ENCODE measurements around the gene MAGI2.

Gene MAGI2

GRCh38 chr7:78684201-78684600, 769.3 kb downstream of the MAGI2 start:
- H3K27me3 ChIP-seq (ENCODE audit: insufficient read depth, poor library complexity, severe bottlenecking) = no peaks in the 10 kb centered on the region
- H3K4me1 ChIP-seq (ENCODE audit: insufficient read depth, poor library complexity, severe bottlenecking) = no peaks in the 10 kb centered on the region
- H3K27ac ChIP-seq (ENCODE audit: poor library complexity, severe bottlenecking) = no peak overlapping the region
- ATAC-seq (ENCODE audit: low read depth) (no peak), DNase-seq (ENCODE audit: low spot score) (no peak)
- TF ChIP-seq CTCF (IDR thresholded peaks at IDR 0.05; ENCODE audit: poor library complexity, severe bottlenecking) = no peak
- no peak overlapping the region for H3K4me3 ChIP-seq (ENCODE audit: severe bottlenecking)
- no peaks in the 10 kb centered on the region for H3K9me3 ChIP-seq (ENCODE audit: severe bottlenecking)
- no peaks in the 10 kb centered on the region for H3K36me3 ChIP-seq (ENCODE audit: low read depth)

GRCh38 chr7:78683566-78683965, 769.9 kb downstream of the MAGI2 start:
- no peak for DNase-seq (ENCODE audit: low spot score)
- no peak for ATAC-seq (ENCODE audit: low read depth)
- no peak for TF ChIP-seq CTCF (IDR thresholded peaks at IDR 0.05; ENCODE audit: poor library complexity, severe bottlenecking)
- no peak overlapping the region for H3K27ac ChIP-seq (ENCODE audit: poor library complexity, severe bottlenecking)
- no peaks in the 10 kb centered on the region for H3K4me1 ChIP-seq (ENCODE audit: insufficient read depth, poor library complexity, severe bottlenecking)
- no peaks in the 10 kb centered on the region for H3K27me3 ChIP-seq (ENCODE audit: insufficient read depth, poor library complexity, severe bottlenecking)
- no peak overlapping the region for H3K4me3 ChIP-seq (ENCODE audit: severe bottlenecking)
- H3K9me3 ChIP-seq (ENCODE audit: severe bottlenecking) = no peaks in the 10 kb centered on the region
- no peaks in the 10 kb centered on the region for H3K36me3 ChIP-seq (ENCODE audit: low read depth)

GRCh38 chr7:78679112-78679876, 774.2 kb downstream of the MAGI2 start:
- no peaks in the 10 kb centered on the region for H3K27me3 ChIP-seq (ENCODE audit: insufficient read depth, poor library complexity, severe bottlenecking)
- ATAC-seq (ENCODE audit: low read depth) (no peak), DNase-seq (ENCODE audit: low spot score) (no peak)
- no peak for TF ChIP-seq CTCF (IDR thresholded peaks at IDR 0.05; ENCODE audit: poor library complexity, severe bottlenecking)
- H3K4me3 ChIP-seq (ENCODE audit: severe bottlenecking) = no peak overlapping the region
- no peaks in the 10 kb centered on the region for H3K9me3 ChIP-seq (ENCODE audit: severe bottlenecking)
- no peak overlapping the region for H3K27ac ChIP-seq (ENCODE audit: poor library complexity, severe bottlenecking)
- H3K36me3 ChIP-seq (ENCODE audit: low read depth) = no peaks in the 10 kb centered on the region
- H3K4me1 ChIP-seq (ENCODE audit: insufficient read depth, poor library complexity, severe bottlenecking) = no peaks in the 10 kb centered on the region

GRCh38 chr7:78677391-78677790, 776.1 kb downstream of the MAGI2 start:
- Histone ChIP-seq H3K4me3 (ENCODE audit: severe bottlenecking) (no peak overlapping the region), H3K36me3 (ENCODE audit: low read depth) (no peaks in the 10 kb centered on the region), H3K27ac (ENCODE audit: poor library complexity, severe bottlenecking) (no peak overlapping the region), H3K9me3 (ENCODE audit: severe bottlenecking) (no peaks in the 10 kb centered on the region), H3K27me3 (ENCODE audit: insufficient read depth, poor library complexity, severe bottlenecking) (no peaks in the 10 kb centered on the region), H3K4me1 (ENCODE audit: insufficient read depth, poor library complexity, severe bottlenecking) (no peaks in the 10 kb centered on the region)
- ATAC-seq (ENCODE audit: low read depth) (no peak), DNase-seq (ENCODE audit: low spot score) (no peak)
- no peak for TF ChIP-seq CTCF (IDR thresholded peaks at IDR 0.05; ENCODE audit: poor library complexity, severe bottlenecking)

GRCh38 chr7:78675511-78675910, 778.0 kb downstream of the MAGI2 start:
- Histone ChIP-seq H3K9me3 (ENCODE audit: severe bottlenecking) (no peaks in the 10 kb centered on the region), H3K4me3 (ENCODE audit: severe bottlenecking) (no peak overlapping the region), H3K4me1 (ENCODE audit: insufficient read depth, poor library complexity, severe bottlenecking) (no peaks in the 10 kb centered on the region), H3K27me3 (ENCODE audit: insufficient read depth, poor library complexity, severe bottlenecking) (no peaks in the 10 kb centered on the region), H3K27ac (ENCODE audit: poor library complexity, severe bottlenecking) (no peak overlapping the region), H3K36me3 (ENCODE audit: low read depth) (no peaks in the 10 kb centered on the region)
- DNase-seq (ENCODE audit: low spot score) (no peak), ATAC-seq (ENCODE audit: low read depth) (no peak)
- TF ChIP-seq CTCF (IDR thresholded peaks at IDR 0.05; ENCODE audit: poor library complexity, severe bottlenecking) = no peak
